GM12872 (cell line): ENCODE data around the gene NTM.

ENCODE experiments used
- CTCF ChIP-seq: IDR thresholded peaks from 3 replicates; pipeline ENCODE4 v1.5.1; 2011; ENCODE audit warnings: low read depth, mild to moderate bottlenecking, low read length, moderate library complexity; ENCODE audit not compliant: insufficient read depth

NTM gene

GRCh38 chr11:132187386-132187785, 817.0 kb downstream of the NTM start:
- TF ChIP-seq CTCF: no peak

- no peak for TF ChIP-seq CTCF
These were observed 817.4 kb downstream of the NTM start for GRCh38 chr11:132187814-132188213.

- TF ChIP-seq CTCF: no peak
These were observed 826.5 kb downstream of the NTM start for GRCh38 chr11:132196928-132197327.

DNA sequence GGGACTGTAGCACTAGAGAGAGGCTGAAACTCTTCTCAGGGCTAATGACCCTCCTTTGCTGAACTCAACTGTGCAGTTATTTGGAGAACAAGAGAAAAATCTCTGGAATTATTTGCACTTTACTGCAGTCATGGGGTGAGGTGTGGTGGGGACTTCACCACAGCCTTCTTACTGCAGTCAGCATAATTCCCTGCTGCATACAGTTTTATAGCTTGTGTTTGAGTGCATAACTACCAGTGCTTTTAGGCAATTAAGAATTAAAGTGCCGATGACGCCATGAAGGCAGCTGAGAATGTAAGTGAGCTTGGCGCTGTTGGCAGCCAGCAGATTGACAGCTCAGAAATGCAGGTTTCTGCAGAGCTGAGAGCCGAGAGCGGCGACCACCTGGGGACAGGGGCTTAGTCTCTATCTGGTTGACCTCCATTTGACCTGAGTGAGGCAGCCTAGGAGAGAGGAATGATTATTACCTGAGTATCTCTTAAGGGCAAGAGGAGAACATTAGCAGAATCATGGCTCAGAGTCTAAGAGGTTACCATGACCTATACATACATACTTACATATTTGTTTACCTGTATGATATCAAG, 830.0 kb downstream of the NTM start:
- no peak for TF ChIP-seq CTCF

DNA sequence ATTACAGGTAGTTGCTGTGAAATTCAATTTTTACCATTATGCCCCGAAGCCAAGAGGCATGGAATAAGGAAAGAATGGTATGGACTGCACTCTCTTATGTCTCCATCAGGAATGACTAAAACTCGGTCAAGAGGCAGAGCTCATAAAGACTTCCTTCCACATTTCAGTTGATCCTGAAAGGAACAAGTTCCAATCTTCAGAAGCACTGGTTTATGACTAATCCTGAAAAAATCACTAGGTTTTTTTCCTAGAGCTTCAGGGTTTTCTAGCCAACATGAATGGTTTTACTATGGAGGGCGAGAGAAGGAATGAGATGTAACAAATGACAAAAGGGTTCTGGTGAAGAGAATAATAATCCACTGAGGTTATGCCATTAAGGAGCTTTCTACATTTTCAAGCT, 832.2 kb downstream of the NTM start:
- TF ChIP-seq CTCF: no peak

DNA sequence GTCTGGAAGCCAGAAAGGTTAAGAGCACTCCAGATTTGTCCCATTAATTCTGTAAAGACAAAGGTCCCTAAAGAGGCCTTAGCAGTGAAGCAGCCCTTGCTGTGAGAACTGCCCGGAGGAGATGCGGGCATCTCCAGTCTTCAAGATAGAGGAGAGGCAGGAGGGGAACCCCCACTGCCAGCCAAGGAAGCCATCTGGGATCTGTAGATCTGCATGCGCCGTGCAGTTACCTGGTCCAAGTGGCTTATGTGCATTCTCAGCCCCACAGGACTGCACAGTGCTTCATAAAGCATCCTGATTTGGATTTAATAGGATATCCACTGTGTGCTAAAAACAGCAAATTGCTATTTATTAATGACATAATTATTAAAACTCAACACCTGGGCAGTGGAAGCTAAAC, 834.6 kb downstream of the NTM start:
- TF ChIP-seq CTCF: no peak

DNA sequence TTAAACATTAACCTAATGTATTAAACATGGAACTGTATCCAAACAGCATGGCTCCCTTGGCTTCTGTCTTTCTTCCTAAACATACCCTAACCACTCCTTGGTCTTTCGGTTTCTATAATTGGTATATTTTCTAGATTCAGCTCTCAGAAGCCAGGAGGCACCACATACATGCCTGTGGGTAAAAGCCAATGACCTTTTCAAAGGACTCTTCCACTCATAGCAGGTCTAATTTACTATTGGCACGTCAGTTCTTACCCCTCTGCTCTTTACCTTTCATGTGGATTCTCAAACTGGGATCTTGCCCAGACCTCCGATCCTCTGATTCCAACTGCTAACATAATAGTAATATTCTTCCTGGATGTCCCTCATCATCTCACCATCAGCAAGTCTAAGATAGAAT, 835.1 kb downstream of the NTM start:
- no peak for TF ChIP-seq CTCF
